Measurements from ENCODE around the gene KCNT2.

DNA sequence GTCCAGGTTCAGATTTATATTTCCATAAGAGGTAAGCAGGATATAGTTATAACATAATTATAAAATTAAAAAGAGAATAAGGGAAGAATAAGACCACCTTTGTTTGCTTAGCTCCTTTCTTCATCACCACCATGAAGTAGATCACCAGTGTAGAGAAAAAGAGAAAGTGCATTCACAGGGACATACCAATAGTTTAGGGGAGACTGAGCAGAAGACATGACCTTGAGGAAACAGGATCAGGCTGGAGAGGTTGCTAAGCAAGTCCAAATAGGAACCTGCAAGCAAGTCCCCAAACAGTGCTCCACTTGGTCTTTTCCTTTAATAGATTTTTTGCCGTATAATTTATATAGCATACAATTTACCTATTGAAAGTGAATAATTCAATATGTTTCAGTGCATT lies 63.0 kb downstream of the KCNT2 start:
- TF ChIP-seq FOXM1 (IDR thresholded peaks at IDR 0.05; ENCODE audit: borderline replicate concordance) (no peak), SUZ12 (IDR thresholded peaks at IDR 0.05) (no peak), TARDBP (IDR thresholded peaks at IDR 0.05) (no peak), L3MBTL2 (conservative IDR thresholded peaks at IDR 0.05) (no peak), SP1 (IDR thresholded peaks at IDR 0.05) (no peak), CTBP1 (IDR thresholded peaks at IDR 0.05; ENCODE audit: borderline replicate concordance) (no peak), HDGF (IDR thresholded peaks at IDR 0.05; ENCODE audit: borderline replicate concordance) (no peak), FOXA1 (IDR thresholded peaks at IDR 0.05) (no peak), ARNT (IDR thresholded peaks at IDR 0.05) (no peak), NFRKB (IDR thresholded peaks at IDR 0.05) (no peak), PKNOX1 (IDR thresholded peaks at IDR 0.05) (no peak), ZNF384 (IDR thresholded peaks at IDR 0.05) (no peak), BHLHE40 (IDR thresholded peaks at IDR 0.05; ENCODE audit: borderline replicate concordance) (no peak)

All from HEK293T (cell line).